Embryonic facial prominence (tissue), 1 donor: ENCODE results near the gene MAP3K5.
"Not testable (repeated sequence)": the region's sequence is repeated elsewhere in the genome, so short reads cannot be mapped to it uniquely, and the experiment has no call there.

Source experiments
- DNase-seq: peaks from one replicate; pipeline ENCODE4 v3.0.0-alpha.2; 2016; ENCODE audit errors: extremely low spot score

MAP3K5 gene

GRCh38 chr6:136772685-136773472 lies 19.4 kb downstream of the MAP3K5 start:
- no peak for DNase-seq

DNA sequence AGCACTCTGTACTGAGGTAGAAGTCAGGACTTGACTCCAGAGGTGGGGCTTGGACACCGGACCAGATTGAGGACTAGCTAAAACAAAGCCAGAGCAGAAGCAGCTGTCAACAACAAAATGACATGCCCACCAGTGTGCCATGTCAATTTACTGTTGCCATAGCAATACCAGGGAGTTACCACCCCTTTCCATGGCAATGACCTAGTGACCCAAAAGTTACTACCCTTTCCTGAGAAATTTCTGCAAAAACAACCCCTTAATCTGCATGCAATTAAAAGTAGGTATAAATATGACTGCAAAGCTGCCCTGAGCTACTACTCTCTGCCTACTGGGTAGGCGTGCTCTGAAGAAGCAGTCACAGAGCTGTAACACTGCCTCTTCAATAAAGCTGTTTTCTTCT lies 21.0 kb downstream of the MAP3K5 start:
- DNase-seq: no peak

DNA sequence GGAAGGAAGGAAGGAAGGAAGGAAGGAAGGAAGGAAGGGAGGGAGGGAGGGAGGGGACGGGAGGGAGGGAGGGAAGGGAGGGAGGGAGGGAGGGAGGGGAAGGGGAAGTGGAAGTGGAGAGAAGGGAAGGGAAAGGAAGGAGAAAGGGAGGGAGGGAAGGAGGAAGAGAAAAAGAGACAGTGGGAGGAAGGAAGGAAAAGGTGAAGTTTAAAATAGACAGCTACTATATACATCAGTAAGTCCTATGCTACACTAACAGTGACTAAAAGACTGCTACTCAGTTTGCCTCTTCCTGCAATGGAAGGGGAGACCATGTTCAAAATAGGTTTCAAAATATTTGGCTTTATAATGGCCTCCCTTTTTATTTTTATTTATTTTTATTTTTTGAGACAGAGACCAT lies 22.5 kb downstream of the MAP3K5 start:
- no peak for DNase-seq

DNA sequence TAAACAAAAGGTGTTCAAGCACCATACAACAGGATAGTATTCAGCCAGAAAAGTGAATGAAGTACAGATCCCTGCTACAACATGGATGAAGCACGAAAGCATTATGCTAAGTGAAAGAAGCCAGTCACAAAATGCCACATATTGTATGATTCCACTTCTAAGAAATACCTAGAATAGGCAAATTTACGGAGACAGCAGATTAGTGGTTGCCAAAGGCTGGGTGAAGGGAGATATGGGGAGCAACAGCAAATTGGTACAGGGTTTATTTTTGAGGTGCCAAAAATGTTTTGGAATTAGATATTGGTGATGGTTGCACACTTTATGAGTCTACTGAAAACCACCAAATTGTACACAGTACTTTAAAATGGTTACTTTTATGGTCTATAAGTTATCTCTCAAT lies 23.2 kb downstream of the MAP3K5 start:
- DNase-seq: no peak

DNA sequence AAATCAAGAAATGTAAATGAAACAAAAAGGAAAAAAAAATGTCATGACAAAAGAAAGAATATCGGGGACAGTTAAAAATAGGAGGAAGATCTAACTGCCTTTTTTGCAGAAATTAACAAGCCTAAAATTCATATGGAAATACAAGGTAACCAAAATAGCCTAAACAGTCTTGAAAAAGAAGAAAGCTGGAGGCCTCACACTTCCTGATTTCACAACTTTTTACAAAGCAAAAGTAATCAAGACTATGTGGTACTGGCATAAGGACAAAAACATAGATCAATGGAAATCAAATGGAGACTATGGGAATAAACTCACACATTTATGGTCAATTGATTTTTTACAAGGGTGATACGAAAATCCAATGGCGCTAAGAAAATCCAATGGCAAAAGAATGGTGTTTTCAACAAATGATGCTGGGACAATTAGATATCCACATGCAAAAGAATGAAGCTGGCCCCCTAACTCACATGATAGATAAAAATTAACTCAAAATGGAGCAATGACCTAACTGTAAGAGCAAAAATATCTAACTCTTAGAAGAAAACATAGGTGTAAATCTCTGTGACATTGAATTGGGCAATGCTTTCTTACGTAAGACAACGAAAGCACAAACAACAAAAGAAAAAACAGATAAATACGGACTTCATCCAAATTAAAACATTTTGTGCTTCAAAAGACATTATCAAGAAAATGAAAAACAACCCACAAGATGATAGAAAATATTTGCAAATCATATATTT lies 24.5 kb downstream of the MAP3K5 start:
- no peak for DNase-seq

DNA sequence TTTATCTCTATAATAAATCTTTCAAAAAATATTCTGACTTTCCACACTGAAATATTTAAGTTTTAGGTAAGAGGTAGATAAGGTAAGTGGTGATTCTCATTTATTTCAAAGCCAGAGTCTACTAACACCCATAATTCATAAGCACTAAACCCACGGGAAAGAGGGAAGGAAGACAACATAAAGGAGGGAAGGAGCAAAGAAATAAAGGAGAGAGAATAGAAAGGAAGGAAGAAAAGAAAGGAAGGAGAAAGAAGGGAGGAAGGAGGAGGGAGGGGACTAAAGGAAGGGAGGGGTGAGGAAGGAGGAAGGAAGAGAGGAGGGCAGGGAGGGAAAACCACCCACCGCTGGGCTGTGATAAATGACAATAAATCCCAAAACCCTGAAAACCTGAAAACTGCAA lies 25.2 kb downstream of the MAP3K5 start:
- no peak for DNase-seq

- no peak for DNase-seq
Observed at GRCh38 chr6:136766274-136766673, 26.0 kb downstream of the MAP3K5 start.

- no peak for DNase-seq
Observed at GRCh38 chr6:136764517-136764993, 27.7 kb downstream of the MAP3K5 start.

GRCh38 chr6:136763716-136764516 lies 28.4 kb downstream of the MAP3K5 start:
- no peak for DNase-seq

DNA sequence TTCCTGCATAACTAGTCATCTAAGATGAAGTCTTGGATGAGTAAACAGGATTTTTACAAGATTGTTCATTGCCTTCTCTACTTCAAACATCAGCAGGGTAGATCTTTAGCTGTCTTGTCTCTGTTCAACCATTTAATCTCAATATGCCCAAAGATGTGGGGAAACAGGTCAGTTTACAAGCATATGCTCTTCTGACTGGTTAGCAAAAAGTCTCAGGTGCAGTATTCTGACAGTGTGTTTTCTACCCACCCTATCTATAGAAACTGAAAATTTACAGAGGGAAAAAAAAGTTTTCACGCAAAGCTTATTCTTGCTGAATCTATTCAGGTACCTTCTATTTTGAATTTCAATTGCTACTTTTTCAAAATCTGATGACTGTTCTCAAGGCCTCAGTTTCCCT lies 29.0 kb downstream of the MAP3K5 start:
- no peak for DNase-seq

DNA sequence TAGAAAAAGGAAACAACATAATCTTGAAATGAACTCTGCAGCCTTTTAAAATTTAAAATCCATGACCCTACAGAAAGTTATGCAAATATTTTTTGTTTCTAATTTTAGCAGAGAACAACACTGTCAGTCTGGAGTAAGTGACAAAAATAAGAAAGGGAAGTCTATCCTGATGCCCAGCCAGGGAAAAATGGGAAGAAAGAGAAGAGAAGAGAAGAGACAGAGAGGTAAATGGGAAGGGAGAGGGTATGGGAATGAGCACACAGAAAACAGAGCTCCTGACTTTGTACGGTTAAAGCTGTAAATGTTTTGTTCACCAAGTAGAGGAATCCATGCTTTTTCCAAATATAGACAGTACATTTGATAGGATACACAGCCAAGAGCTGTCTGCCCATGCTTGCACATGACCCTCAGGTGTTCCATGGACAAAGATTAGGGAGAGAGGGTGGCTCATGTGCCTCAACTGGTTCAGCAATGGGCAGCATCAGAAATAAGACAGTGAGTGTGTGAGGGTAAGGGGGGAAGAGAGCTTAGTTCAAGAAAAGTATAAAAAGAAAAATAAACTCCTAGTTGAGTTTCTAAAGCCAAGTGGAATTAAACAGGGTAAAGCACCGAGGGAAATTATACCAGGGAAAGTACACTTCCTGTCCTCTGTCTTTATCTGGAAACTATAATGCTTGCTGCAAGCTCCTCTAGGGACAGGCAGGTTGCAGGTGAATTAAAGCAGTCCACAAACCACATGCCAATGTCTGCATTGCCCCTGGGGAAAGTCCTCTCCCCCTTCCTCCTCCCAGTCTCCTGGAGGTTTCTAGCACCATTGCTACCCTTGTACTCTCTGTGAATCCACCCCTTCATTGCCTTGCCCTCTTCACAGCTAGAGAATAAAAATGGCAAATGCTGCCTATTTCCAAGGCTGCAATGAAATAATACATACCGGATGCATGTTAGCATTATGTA lies 30.0 kb downstream of the MAP3K5 start:
- no peak for DNase-seq

- DNase-seq: no peak
Observed at GRCh38 chr6:136761227-136761922, 30.9 kb downstream of the MAP3K5 start.

GRCh38 chr6:136760781-136761180 lies 31.5 kb downstream of the MAP3K5 start:
- DNase-seq: not testable (repeated sequence)

DNA sequence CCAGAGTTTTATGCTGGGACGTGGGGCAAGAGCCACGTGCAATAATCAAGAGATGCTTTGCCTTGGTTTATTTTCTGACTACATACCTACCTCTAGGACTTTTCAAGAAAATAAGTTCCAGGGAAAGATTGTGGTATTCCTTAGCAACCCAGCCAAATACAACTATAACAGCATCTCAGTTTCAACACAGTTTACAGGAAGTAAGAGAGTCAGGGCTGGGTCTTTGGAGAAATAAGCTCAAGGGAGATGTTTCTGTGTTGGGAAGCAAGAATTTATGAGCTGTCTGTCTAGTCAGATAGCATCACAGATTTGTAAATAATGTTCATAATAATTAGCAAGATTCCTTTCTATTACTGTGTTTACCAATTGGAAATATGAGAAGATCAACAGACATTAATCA lies 35.1 kb downstream of the MAP3K5 start:
- no peak for DNase-seq

GRCh38 chr6:136754820-136755219 lies 37.5 kb downstream of the MAP3K5 start:
- DNase-seq: no peak

- no peak for DNase-seq
Observed at GRCh38 chr6:136753624-136754023, 38.7 kb downstream of the MAP3K5 start.

DNA sequence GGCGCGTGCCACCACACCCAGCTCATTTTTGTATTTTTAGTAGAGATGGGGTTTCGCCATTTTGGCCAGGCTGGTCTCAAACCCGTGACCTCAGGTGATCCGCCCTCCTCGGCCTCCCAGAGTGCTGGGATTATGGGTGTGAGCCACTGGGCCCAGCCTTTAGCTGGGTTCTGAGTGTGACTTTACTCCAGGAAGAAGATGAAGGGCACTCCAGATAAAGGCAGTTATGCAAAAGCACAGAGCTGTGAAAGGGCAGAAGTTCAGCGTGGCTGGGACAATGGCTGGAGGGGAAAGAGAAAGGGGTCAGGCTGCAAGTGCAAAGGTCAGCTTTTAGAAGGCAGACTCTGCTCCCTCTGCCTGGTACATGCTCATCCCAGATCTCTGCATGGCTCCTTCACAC lies 39.7 kb downstream of the MAP3K5 start:
- DNase-seq: no peak

- no peak for DNase-seq
Observed at GRCh38 chr6:136751991-136752390, 40.3 kb downstream of the MAP3K5 start.

- no peak for DNase-seq
Observed at GRCh38 chr6:136751522-136751956, 40.7 kb downstream of the MAP3K5 start.

GRCh38 chr6:136750696-136751521 lies 41.4 kb downstream of the MAP3K5 start:
- no peak for DNase-seq
